ENCODE data around the gene CATSPERE. TPM values are rescaled to one million over a fixed set of nuclear protein-coding genes. Genes with fewer than 3 reads are reported as not detected.
A peak's percentile ranks its signal among the peaks of the same experiment; 100 is the strongest.

CATSPERE gene
- total RNA-seq, 4 donors from 2014 or later: 0.25 to 0.98 (median 0.91) TPM; not detected in 1

- TF ChIP-seq, protein P1, sequence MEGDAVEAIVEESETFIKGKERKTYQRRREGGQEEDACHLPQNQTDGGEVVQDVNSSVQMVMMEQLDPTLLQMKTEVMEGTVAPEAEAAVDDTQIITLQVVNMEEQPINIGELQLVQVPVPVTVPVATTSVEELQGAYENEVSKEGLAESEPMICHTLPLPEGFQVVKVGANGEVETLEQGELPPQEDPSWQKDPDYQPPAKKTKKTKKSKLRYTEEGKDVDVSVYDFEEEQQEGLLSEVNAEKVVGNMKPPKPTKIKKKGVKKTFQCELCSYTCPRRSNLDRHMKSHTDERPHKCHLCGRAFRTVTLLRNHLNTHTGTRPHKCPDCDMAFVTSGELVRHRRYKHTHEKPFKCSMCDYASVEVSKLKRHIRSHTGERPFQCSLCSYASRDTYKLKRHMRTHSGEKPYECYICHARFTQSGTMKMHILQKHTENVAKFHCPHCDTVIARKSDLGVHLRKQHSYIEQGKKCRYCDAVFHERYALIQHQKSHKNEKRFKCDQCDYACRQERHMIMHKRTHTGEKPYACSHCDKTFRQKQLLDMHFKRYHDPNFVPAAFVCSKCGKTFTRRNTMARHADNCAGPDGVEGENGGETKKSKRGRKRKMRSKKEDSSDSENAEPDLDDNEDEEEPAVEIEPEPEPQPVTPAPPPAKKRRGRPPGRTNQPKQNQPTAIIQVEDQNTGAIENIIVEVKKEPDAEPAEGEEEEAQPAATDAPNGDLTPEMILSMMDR (IDR thresholded peaks at IDR 0.05): no peak
- TF ChIP-seq POLR2A (IDR thresholded peaks at IDR 0.05): no peak
- 75 to 77% methylated on average over 6 of the region's 6 CpGs for WGBS, 2 donors
Observed at GRCh38 chr1:244645414-244645813, 184.3 kb downstream of the CATSPERE start.

DNA sequence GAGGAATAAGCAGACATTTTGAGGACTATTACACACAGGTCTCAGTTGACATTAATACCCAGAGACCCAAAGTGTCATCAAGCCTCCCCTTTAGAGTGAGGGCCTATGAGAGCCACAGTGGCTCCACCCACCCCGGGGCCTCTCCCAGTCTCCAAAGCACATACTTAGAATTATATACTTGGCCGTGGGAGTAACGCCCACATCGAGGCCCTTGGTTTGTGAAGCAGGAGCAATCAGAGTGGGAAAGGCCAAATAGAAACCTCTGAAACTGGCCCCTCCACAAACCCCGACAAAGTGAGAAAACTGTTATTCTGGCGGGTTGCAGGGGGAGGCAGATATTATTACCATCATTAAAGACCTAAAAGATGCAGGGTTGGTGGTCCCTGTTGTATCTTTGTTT lies 184.8 kb downstream of the CATSPERE start:
- no peak overlapping the region for H3K4me3 ChIP-seq (ENCODE audit: low read depth, poor library complexity, severe bottlenecking)
- 72 to 79% methylated on average over 6 of the region's 6 CpGs for WGBS, 2 donors
- no peak for DNase-seq (ENCODE audit: low spot score in 2 of 2)
- TF ChIP-seq, protein P1 (IDR thresholded peaks at IDR 0.05): no peak
- no peak for TF ChIP-seq POLR2A (IDR thresholded peaks at IDR 0.05)
- intact Hi-C loops (cut with DNase I; ENCODE audit: low total_unique reads): no loop called here

More at GRCh38 chr1:244645414-244645813, 184.3 kb downstream of the CATSPERE start:
- intact Hi-C loops (cut with DNase I; ENCODE audit: low total_unique reads): no loop called here
- no peak overlapping the region for H3K4me3 ChIP-seq (ENCODE audit: low read depth, poor library complexity, severe bottlenecking)
- no peak for DNase-seq (ENCODE audit: low spot score in 2 of 2)

DNA sequence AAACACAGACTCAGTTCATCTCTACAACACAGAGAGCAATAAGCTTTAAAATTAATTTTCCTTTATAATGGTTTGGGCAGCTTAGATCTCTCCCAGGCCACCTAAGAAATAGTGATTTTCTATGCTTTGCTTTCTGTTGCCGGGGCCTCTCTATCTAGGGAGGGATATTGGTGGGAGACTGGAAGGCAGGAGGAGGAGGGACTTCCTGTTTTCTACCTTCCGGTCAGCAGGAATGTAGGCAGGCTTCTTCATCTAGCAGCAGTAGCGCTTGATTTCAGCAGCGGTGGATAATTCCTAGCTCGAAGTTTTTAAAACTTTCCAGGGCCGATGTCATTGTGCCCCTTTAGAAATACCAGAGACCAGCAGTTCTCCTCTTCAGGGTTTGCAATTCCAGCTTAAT lies 186.7 kb downstream of the CATSPERE start:
- WGBS, 2 donors: 84 to 86% methylated on average over 6 of the region's 6 CpGs
- intact Hi-C loops (cut with DNase I; ENCODE audit: low total_unique reads): no loop called here
- H3K4me3 ChIP-seq (ENCODE audit: low read depth, poor library complexity, severe bottlenecking): no peak overlapping the region
- no peak for TF ChIP-seq POLR2A (IDR thresholded peaks at IDR 0.05)
- TF ChIP-seq, protein P1 (IDR thresholded peaks at IDR 0.05): no peak
- no peak for DNase-seq (ENCODE audit: low spot score in 2 of 2)

DNA sequence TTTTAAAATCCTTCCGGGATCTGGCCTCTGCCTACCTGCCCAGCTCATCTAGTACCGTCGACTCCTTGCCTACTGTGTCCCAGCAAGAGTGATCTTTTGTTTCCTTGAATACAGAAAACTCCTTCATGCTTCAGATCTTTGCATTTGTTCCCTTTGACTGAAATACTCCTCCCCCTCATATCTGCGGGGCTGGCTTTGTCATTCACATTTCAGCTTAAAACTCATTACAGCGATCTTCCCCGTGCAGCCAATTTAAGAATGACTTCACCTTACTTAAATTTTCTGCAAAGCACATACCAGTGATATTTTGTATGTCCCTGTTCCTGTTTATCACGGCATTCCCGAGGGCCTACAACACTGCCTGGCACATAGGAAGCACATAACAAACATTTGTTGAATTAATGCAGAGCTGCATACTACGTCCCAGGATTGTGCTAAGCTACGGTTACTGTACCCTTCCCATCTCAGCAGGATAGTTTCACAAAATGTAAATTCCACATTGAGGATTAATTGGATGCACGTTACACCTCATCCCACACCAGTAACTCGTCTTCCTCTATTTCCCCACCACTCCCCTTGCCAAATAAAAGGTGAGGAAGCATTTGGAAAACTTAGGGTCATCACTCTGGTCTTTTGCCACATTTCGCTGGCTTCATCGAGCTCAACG lies 191.0 kb downstream of the CATSPERE start:
- no peak for DNase-seq (ENCODE audit: low spot score in 2 of 2)
- intact Hi-C loops (cut with DNase I; ENCODE audit: low total_unique reads): no loop called here
- peak overlapping the region; percentile 2 for H3K4me3 ChIP-seq (ENCODE audit: low read depth, poor library complexity, severe bottlenecking)
- no peak for TF ChIP-seq POLR2A (IDR thresholded peaks at IDR 0.05)
- TF ChIP-seq, protein P1 (IDR thresholded peaks at IDR 0.05): no peak
- WGBS, 2 donors: 38 to 43% methylated on average over 15 of the region's 15 CpGs

GRCh38 chr1:244652623-244653438 lies 191.8 kb downstream of the CATSPERE start, which contains the start of gene DESI2:
Gene DESI2, plus strand, starts transcription at chr1:244653126. Its CDS starts 188 bp downstream, at chr1:244653314.
- intact Hi-C loops (cut with DNase I; ENCODE audit: low total_unique reads): no loop called here
- 1% methylated on average over 52 to 64 of the region's 81 CpGs for WGBS, 2 donors
- peak; percentile 99 for DNase-seq (ENCODE audit: low spot score in 2 of 2)
- TF ChIP-seq, protein P1 (IDR thresholded peaks at IDR 0.05): no peak
- peak in 1 of 2 donors; percentile 59 for TF ChIP-seq POLR2A (IDR thresholded peaks at IDR 0.05)
- peak within 1 kb of the TSS; percentile 94 for H3K4me3 ChIP-seq (ENCODE audit: low read depth, poor library complexity, severe bottlenecking)
